H1 (cell line): ENCODE results near the gene ATXN3. TPM values are rescaled to one million over a fixed set of nuclear protein-coding genes. Genes with fewer than 3 reads are reported as not detected.
A peak's percentile ranks its signal among the peaks of the same experiment; 100 is the strongest.

Experiments used
- CTCF ChIA-PET: fragments of 300-600 bp; sonication (Branson Sonifier 250); formaldehyde crosslinking; loops from one replicate; lab custom pipeline; 2021; ENCODE audit not compliant: partially characterized antibody; lab: Charles Lee
- POLR2A ChIA-PET: fragments of 300-600 bp; sonication (Branson Sonifier 250); formaldehyde crosslinking; loops from one replicate; lab custom pipeline; 2021; ENCODE audit warnings: inconsistent platforms; ENCODE audit not compliant: partially characterized antibody; lab: Charles Lee
- DNase-seq, 2 experiments: peaks; one replicate each; pipeline versions ENCODE4 v3.0.0 to v3.0.0-alpha.2; 2010 to 2022; ENCODE audit warnings: low spot score in 2 of 2, low read depth in 1 of 2, mixed read lengths in 1 of 2
- FAIRE-seq: peaks from 2 replicates; lab custom pipeline; 2011; peaks lifted over from hg19 to GRCh38; lab: Jason Lieb, UNC
- H2AFZ ChIP-seq: 2 replicates; pipeline ENCODE4 v1.8.1; 2012; ENCODE audit warnings: low read length, inconsistent platforms
- H2AK5ac ChIP-seq: 2 replicates; pipeline ENCODE4 v1.6.1; 2013; ENCODE audit warnings: low read depth, low read length
- H2BK120ac ChIP-seq: replicated peaks from 2 replicates; pipeline ENCODE3; 2013; ENCODE audit warnings: low read depth, low read length, inconsistent platforms
- H2BK12ac ChIP-seq: 2 replicates; pipeline ENCODE4 v1.6.1; 2013; ENCODE audit warnings: low read depth, low read length
- H2BK15ac ChIP-seq: 2 replicates; pipeline ENCODE4 v1.6.1; 2013; ENCODE audit warnings: low read length
- H2BK20ac ChIP-seq: 2 replicates; pipeline ENCODE4 v1.6.1; 2013; ENCODE audit warnings: low read length
- H2BK5ac ChIP-seq: 2 replicates; pipeline ENCODE4 v1.6.1; 2013; ENCODE audit warnings: low read depth, low read length
- H3K14ac ChIP-seq: 2 replicates; pipeline ENCODE4 v1.6.1; 2013; ENCODE audit warnings: inconsistent platforms; ENCODE audit not compliant: insufficient read length
- H3K18ac ChIP-seq: 2 replicates; pipeline ENCODE4 v1.6.1; 2013; ENCODE audit warnings: low read length; ENCODE audit errors: extremely low read depth
- H3K23ac ChIP-seq: 2 replicates; pipeline ENCODE4 v1.6.1; 2013; ENCODE audit warnings: inconsistent platforms; ENCODE audit not compliant: insufficient read length
- H3K23me2 ChIP-seq: 2 replicates; pipeline ENCODE4 v1.6.1; 2013; ENCODE audit warnings: low read depth, low read length
- H3K27ac ChIP-seq: 2 replicates; pipeline ENCODE4 v1.6.1; 2011; ENCODE audit warnings: low read depth, low read length, inconsistent platforms
- H3K27me3 ChIP-seq, 4 experiments: replicated peaks in 1 of 4; 1 replicate in 1 of 4; 2 replicates in 3 of 4; pipeline versions ENCODE4 v1.6.1 to v1.8.1; 2011 to 2013; ENCODE audit warnings: low read length in 3 of 4, mild to moderate bottlenecking in 3 of 4, inconsistent platforms in 2 of 4, mixed read lengths in 2 of 4, moderate library complexity in 1 of 4; ENCODE audit not compliant: control insufficient read depth in 3 of 4, insufficient read depth in 3 of 4; ENCODE audit errors: extremely low read depth in 1 of 4
- H3K36me3 ChIP-seq, 4 experiments: 2 replicates each; pipeline versions ENCODE4 v1.6.1 to v1.8.1; 2011 to 2013; ENCODE audit warnings: mild to moderate bottlenecking in 4 of 4, low read length in 3 of 4, moderate library complexity in 2 of 4, control low read depth in 1 of 4, inconsistent platforms in 1 of 4; ENCODE audit not compliant: insufficient read depth in 4 of 4, control insufficient read depth in 2 of 4
- H3K4ac ChIP-seq: replicated peaks from 2 replicates; pipeline ENCODE3; 2013; ENCODE audit warnings: low read length, low read depth, mixed read lengths, inconsistent platforms; ENCODE audit not compliant: insufficient read length
- H3K4me1 ChIP-seq, 4 experiments: replicated peaks in 1 of 4; 1 replicate in 1 of 4; 2 replicates in 3 of 4; pipeline versions ENCODE4 v1.6.1 to v1.8.1; 2011 to 2013; ENCODE audit warnings: low read length in 3 of 4, inconsistent platforms in 2 of 4, mixed read lengths in 1 of 4; ENCODE audit not compliant: insufficient read depth in 4 of 4, control insufficient read depth in 3 of 4
- H3K4me2 ChIP-seq, 2 experiments: 2 replicates each; pipeline versions ENCODE4 v1.6.1 to v1.8.1; 2011 to 2013; ENCODE audit warnings: low read depth in 2 of 2, low read length in 2 of 2, control low read depth in 1 of 2, inconsistent platforms in 1 of 2, mild to moderate bottlenecking in 1 of 2; ENCODE audit not compliant: insufficient read depth in 1 of 2
- H3K4me3 ChIP-seq, 4 experiments: fragments of 200-600, 300-600 bp in 1 of 4; sonication (generic), shearing (Covaris generic), sonication (Bioruptor Twin) in 1 of 4; 2 replicates each; pipeline versions ENCODE4 v1.5.1 to v1.8.1; 2011 to 2016; ENCODE audit warnings: low read length in 4 of 4, low read depth in 3 of 4, control low read depth in 2 of 4, inconsistent platforms in 2 of 4, mild to moderate bottlenecking in 2 of 4, mixed read lengths in 1 of 4, moderate library complexity in 1 of 4; ENCODE audit not compliant: insufficient read depth in 2 of 4; ENCODE audit errors: extremely low read depth in 1 of 4
- H3K56ac ChIP-seq: replicated peaks from 2 replicates; pipeline ENCODE3; 2013; ENCODE audit warnings: low read depth, mild to moderate bottlenecking, mixed read lengths, low read length, inconsistent platforms; ENCODE audit not compliant: insufficient read length
- H3K79me1 ChIP-seq: 2 replicates; pipeline ENCODE4 v1.6.1; 2013; ENCODE audit warnings: low read depth, low read length, control low read depth
- H3K79me2 ChIP-seq, 2 experiments: 2 replicates each; pipeline versions ENCODE4 v1.6.1 to v1.8.1; 2012 to 2013; ENCODE audit warnings: low read length in 2 of 2, mild to moderate bottlenecking in 2 of 2, inconsistent platforms in 1 of 2; ENCODE audit not compliant: insufficient read depth in 2 of 2, control insufficient read depth in 1 of 2
- H3K9ac ChIP-seq, 4 experiments: replicated peaks in 1 of 4; 1 replicate in 1 of 4; 2 replicates in 3 of 4; pipeline versions ENCODE4 v1.6.1 to v1.8.1; 2011 to 2013; ENCODE audit warnings: low read depth in 3 of 4, low read length in 3 of 4, control low read depth in 2 of 4, mild to moderate bottlenecking in 2 of 4, moderate library complexity in 2 of 4, inconsistent platforms in 1 of 4; ENCODE audit errors: extremely low read depth in 1 of 4
- H3K9me3 ChIP-seq, 2 experiments: 2 replicates each; pipeline versions ENCODE4 v1.6.1 to v1.8.1; 2012 to 2013; ENCODE audit warnings: mild to moderate bottlenecking in 2 of 2, moderate library complexity in 2 of 2, control low read depth in 1 of 2, inconsistent platforms in 1 of 2, low read depth in 1 of 2, low read length in 1 of 2, mixed read lengths in 1 of 2; ENCODE audit not compliant: insufficient read depth in 2 of 2
- H4K20me1 ChIP-seq, 2 experiments: replicated peaks in 1 of 2; 2 replicates each; pipeline versions ENCODE3 to v1.8.1; 2011 to 2013; ENCODE audit warnings: inconsistent platforms in 2 of 2, low read length in 2 of 2, mild to moderate bottlenecking in 1 of 2; ENCODE audit not compliant: insufficient read depth in 2 of 2, control insufficient read depth in 1 of 2
- H4K5ac ChIP-seq: 2 replicates; pipeline ENCODE4 v1.6.1; 2013; ENCODE audit warnings: low read length, low read depth, mixed read lengths, inconsistent platforms; ENCODE audit not compliant: insufficient read length
- H4K8ac ChIP-seq: 2 replicates; pipeline ENCODE4 v1.8.0; 2013; ENCODE audit warnings: mild to moderate bottlenecking, moderate library complexity, low read length, inconsistent platforms; ENCODE audit not compliant: insufficient read depth; ENCODE audit errors: extremely low read depth
- H4K91ac ChIP-seq: replicated peaks from 2 replicates; pipeline ENCODE3; 2013; ENCODE audit warnings: low read length, mixed read lengths, inconsistent platforms; ENCODE audit not compliant: insufficient read length
- HDAC2 ChIP-seq, 2 experiments: fragments of 300-600 bp in 1 of 2; sonication (generic) in 1 of 2; IDR thresholded peaks; 2 replicates each; pipeline ENCODE4 v1.6.1; 2011 to 2012; ENCODE audit warnings: low read depth in 2 of 2, low read length in 2 of 2, mild to moderate bottlenecking in 2 of 2, moderate library complexity in 2 of 2, borderline replicate concordance in 1 of 2, inconsistent platforms in 1 of 2
- JUN ChIP-seq: IDR thresholded peaks from 2 replicates; pipeline ENCODE4 v1.6.1; 2011; ENCODE audit warnings: low read depth, mild to moderate bottlenecking, improper control_type of control experiment, low read length
- PHF8 ChIP-seq: fragments of 200-600 bp; sonication (generic); conservative IDR thresholded peaks from 2 replicates; pipeline ENCODE4 v1.7.1; 2012; ENCODE audit warnings: low read depth, mild to moderate bottlenecking, inconsistent platforms, low read length, moderate library complexity
- SAP30 ChIP-seq: fragments of 300-600 bp; sonication (generic); IDR thresholded peaks from 2 replicates; pipeline ENCODE4 v1.7.1; 2012; ENCODE audit warnings: low read length, moderate library complexity, mild to moderate bottlenecking, inconsistent platforms; ENCODE audit not compliant: insufficient read depth, insufficient replicate concordance
- SIN3A ChIP-seq, 2 experiments: IDR thresholded peaks in 1 of 2; conservative IDR thresholded peaks in 1 of 2; 2 replicates each; pipeline ENCODE4 v1.6.1; 2011 to 2012; ENCODE audit warnings: low read length in 2 of 2, improper control_type of control experiment in 1 of 2, low read depth in 1 of 2, mild to moderate bottlenecking in 1 of 2
- WGBS, 2 experiments: shearing (Covaris generic) in 1 of 2; methylation state at CpG; one replicate each; pipeline versions ENCODE4 v1.1.6 to v1.1.7; 2013 to 2015; ENCODE audit warnings: low lambda C conversion rate in 2 of 2, mixed read lengths in 2 of 2, inconsistent platforms in 1 of 2, low coverage in 1 of 2, missing lambda C conversion rate in 1 of 2; ENCODE audit not compliant: insufficient replicate concordance in 2 of 2, insufficient coverage in 1 of 2, insufficient read length in 1 of 2; ENCODE audit errors: extremely low coverage in 1 of 2, missing lambda C conversion rate in 1 of 2; 5-methylcytosine and 5-hydroxymethylcytosine counted together
- polyA plus RNA-seq, 7 experiments: library from polyadenylated mRNA; depleted of rRNA in 3 of 7; stranded (reverse) in 5 of 7; unstranded in 2 of 7; fragments of >200 nt in 5 of 7; fragments of 200-250 nt in 2 of 7; gene quantifications; 1 replicate in 5 of 7; 2 replicates in 1 of 7; 4 replicates in 1 of 7; pipeline versions ENCODE4 v1.2.1 to v1.2.3, GENCODE V29; 2011 to 2013; ENCODE audit warnings: missing spikeins in 2 of 7, mixed read lengths in 2 of 7
- total RNA-seq: library from RNA; stranded (reverse); fragmentation: NEBNext Ultra II Directional; extraction: Animal tissue kit (Norgen Biotek cat#: 25700); gene quantifications from 2 replicates; pipeline ENCODE4 v1.2.1, GENCODE V29; 2021

Gene ATXN3
- total and polyA plus RNA-seq, 2 of the 8 experiments (the other 6 are each of a cell fraction or from before 2014, with no cell fraction given), result 8.8 to 37.2 TPM

GRCh38 chr14:92121207-92121669 is 14.9 kb upstream of the ATXN3 start:
- H3K4me2 ChIP-seq, result peak overlapping the region; percentile 77 to 89

More at GRCh38 chr14:92121207-92121669, 14.9 kb upstream of the ATXN3 start:
- peak overlapping the region; percentile 79 to 98 (median 97) for H3K9ac ChIP-seq
- peaks cover 0 to 3% (median 0%) of the 10 kb centered on the region in 4 experiments; a peak in 2 of 7 replicates for H3K4me1 ChIP-seq
- H2AFZ ChIP-seq, result no peak overlapping the region
- 0 out of 2 replicates have a peak overlapping the region, but pooled peaks have one; percentile 56 for H2BK20ac ChIP-seq
- no peak overlapping the region for H2BK15ac ChIP-seq
- no peak overlapping the region for H3K4ac ChIP-seq
- H2BK12ac ChIP-seq, result no peak overlapping the region
- H3K79me2 ChIP-seq, result peaks cover 0 to 42% of the 10 kb centered on the region in 2 experiments; a peak in 3 of 4 replicates
- FAIRE-seq, result no peak
- H4K5ac ChIP-seq, result peak overlapping the region; percentile 87
- CTCF ChIA-PET, result interaction anchor here (0.5 to 5.4 kb wide), 5 partner anchors 11 to 617 kb away, joined by 3 to 45 read pairs (median 3); partner anchors contain the start of gene ATXN3
- TF ChIP-seq HDAC2 (IDR thresholded peaks at IDR 0.05; ENCODE audit: borderline replicate concordance in 1 of 2, low read depth in 2 of 2, low read length in 2 of 2), result 0 out of 4 replicates have a peak, but pooled peaks of 1 of the 2 experiments have one; percentile 45
- peak; percentile 18 for TF ChIP-seq SAP30
- 0 out of 4 replicates have a peak, but pooled peaks of 1 of the 2 experiments have one; percentile 40 for TF ChIP-seq SIN3A (conservative IDR thresholded peaks at IDR 0.05 in 1 of 2, IDR thresholded peaks at IDR 0.05 in 1 of 2; ENCODE audit: low read depth in 1 of 2, low read length in 2 of 2)
- peak; percentile 12 for TF ChIP-seq PHF8
- TF ChIP-seq JUN, result no peak
- TF ChIP-seq, all 59 proteins: peak for 4
- peak overlapping the region; percentile 97 for H3K27ac ChIP-seq
- 0 out of 2 replicates have a peak, but pooled peaks cover 5% of the 10 kb centered on the region for H3K79me1 ChIP-seq
- 1% methylated on average over 36 of the region's 36 CpGs; no CpG with 5 or more reads in 1 of the 2 experiments for WGBS, 2 experiments
- peaks cover 0 to 2% of the 10 kb centered on the region in 2 experiments for H4K20me1 ChIP-seq
- H3K23me2 ChIP-seq, result peaks cover 6% of the 10 kb centered on the region; the same call in 1 of the 2 replicates
- H3K23ac ChIP-seq, result no peak overlapping the region
- peak overlapping the region; percentile 51 for H4K8ac ChIP-seq
- DNase-seq, result no peak
- H3K27me3 ChIP-seq, result no peaks in the 10 kb centered on the region
- peak overlapping the region; percentile 98 for H2BK5ac ChIP-seq
- no peak overlapping the region for H4K91ac ChIP-seq
- no peak overlapping the region for H2AK5ac ChIP-seq
- POLR2A ChIA-PET, result interaction anchor here (0.6 to 5.0 kb wide), 18 partner anchors 10 to 761 kb away, joined by 3 to 66 read pairs (median 4); partner anchors contain the start of genes ATXN3 and TRIP11
- peaks cover 2 to 50% (median 13%) of the 10 kb centered on the region in 4 experiments; a peak in 6 of 8 replicates for H3K36me3 ChIP-seq
- H3K4me3 ChIP-seq, result peak overlapping the region; percentile 87 to 100 (median 98)
- peak overlapping the region; percentile 90 for H3K56ac ChIP-seq
- no peaks in the 10 kb centered on the region for H3K9me3 ChIP-seq
- peak overlapping the region; percentile 32 for H3K18ac ChIP-seq
- H3K14ac ChIP-seq, result no peak overlapping the region
- no peak overlapping the region for H2BK120ac ChIP-seq
